IMR-90 (cell line): ENCODE measurements around the gene SOWAHD. TPM values are rescaled to one million over a fixed set of nuclear protein-coding genes. Genes with fewer than 3 reads are reported as not detected.

ENCODE experiments used
- ATAC-seq: fragments of 200-7000 bp; cut with Tn5 transposase; 2 replicates; pipeline ENCODE4 v1.9.1; 2020; ENCODE audit warnings: low read depth, mild to moderate bottlenecking, moderate library complexity
- BruUV-seq: library from RNA; stranded (reverse); fragments of 400-500 nt; replicated peaks from 2 replicates; lab custom pipeline; 2021; lab: Mats Ljungman, UMichigan
- CTCF ChIA-PET: fragments of 300-600 bp; formaldehyde crosslinking; extraction: SDS; loops from one replicate; lab custom pipeline; 2021; ENCODE audit warnings: antibody characterized with exemption; lab: Yijun Ruan, JAX
- POLR2A ChIA-PET: fragments of 300-600 bp; sonication (Branson Sonifier 250); formaldehyde crosslinking; loops from one replicate; lab custom pipeline; 2022; ENCODE audit warnings: antibody characterized with exemption; ENCODE audit not compliant: unreplicated experiment; lab: Charles Lee
- DNase-seq: peaks from one replicate; pipeline ENCODE4 v3.0.0; 2013
- H2AFZ ChIP-seq: replicated peaks from 2 replicates; pipeline ENCODE3; 2013; ENCODE audit warnings: low read length, mild to moderate bottlenecking; ENCODE audit not compliant: poor library complexity
- H2AK5ac ChIP-seq: 2 replicates; pipeline ENCODE4 v1.6.1; 2013; ENCODE audit warnings: low read depth, low read length, inconsistent platforms
- H2AK9ac ChIP-seq: replicated peaks from 2 replicates; pipeline ENCODE3; 2013; ENCODE audit warnings: mild to moderate bottlenecking, low read depth, low read length, moderate library complexity; ENCODE audit not compliant: poor library complexity
- H2BK120ac ChIP-seq: 2 replicates; pipeline ENCODE4 v1.6.1; 2013; ENCODE audit warnings: low read depth, low read length, inconsistent platforms
- H2BK15ac ChIP-seq: 3 replicates; pipeline ENCODE4 v1.6.1; 2013; ENCODE audit warnings: low read depth, low read length, inconsistent platforms
- H2BK20ac ChIP-seq: 2 replicates; pipeline ENCODE4 v1.6.1; 2013; ENCODE audit warnings: low read depth, mild to moderate bottlenecking, inconsistent platforms, low read length, moderate library complexity
- H2BK5ac ChIP-seq: 2 replicates; pipeline ENCODE4 v1.6.1; 2013; ENCODE audit warnings: mild to moderate bottlenecking, low read depth, low read length, inconsistent platforms; ENCODE audit not compliant: poor library complexity, severe bottlenecking
- H3K14ac ChIP-seq: replicated peaks from 2 replicates; pipeline ENCODE4 v1.6.1; 2013; ENCODE audit warnings: low read depth, low read length, inconsistent platforms
- H3K18ac ChIP-seq: 2 replicates; pipeline ENCODE4 v1.6.1; 2013; ENCODE audit warnings: low read depth, low read length, control low read depth
- H3K23ac ChIP-seq: 2 replicates; pipeline ENCODE4 v1.6.1; 2013; ENCODE audit warnings: low read depth, low read length, inconsistent platforms
- H3K27ac ChIP-seq: 2 replicates; pipeline ENCODE4 v1.5.1; 2013; ENCODE audit warnings: mild to moderate bottlenecking, control low read depth, low read length; ENCODE audit not compliant: insufficient read depth
- H3K27me3 ChIP-seq: 2 replicates; pipeline ENCODE4 v1.6.1; 2013; ENCODE audit warnings: low read length; ENCODE audit not compliant: control insufficient read depth, insufficient read depth
- H3K36me3 ChIP-seq: 2 replicates; pipeline ENCODE4 v1.6.1; 2013; ENCODE audit warnings: low read length, mixed read lengths; ENCODE audit not compliant: control insufficient read depth, insufficient read depth
- H3K4ac ChIP-seq: 2 replicates; pipeline ENCODE4 v1.6.1; 2013; ENCODE audit warnings: low read depth, low read length, inconsistent platforms
- H3K4me1 ChIP-seq: 2 replicates; pipeline ENCODE4 v1.6.1; 2013; ENCODE audit warnings: low read length, mixed read lengths; ENCODE audit not compliant: control insufficient read depth, insufficient read depth
- H3K4me2 ChIP-seq: 2 replicates; pipeline ENCODE4 v1.6.1; 2013; ENCODE audit warnings: low read depth, mild to moderate bottlenecking, control low read depth, low read length, moderate library complexity
- H3K4me3 ChIP-seq: 2 replicates; pipeline ENCODE4 v1.5.1; 2013; ENCODE audit warnings: low read depth, mild to moderate bottlenecking, control low read depth, low read length, moderate library complexity; ENCODE audit not compliant: insufficient read depth
- H3K56ac ChIP-seq: 2 replicates; pipeline ENCODE4 v1.6.1; 2013; ENCODE audit warnings: low read length, inconsistent platforms; ENCODE audit not compliant: insufficient read depth; ENCODE audit errors: extremely low read depth
- H3K79me1 ChIP-seq, 2 experiments: 2 replicates each; pipeline ENCODE4 v1.6.1; 2013; ENCODE audit warnings: low read length in 2 of 2, inconsistent platforms in 1 of 2, low read depth in 1 of 2
- H3K9ac ChIP-seq: 2 replicates; pipeline ENCODE4 v1.6.1; 2013; ENCODE audit warnings: low read depth, low read length, control low read depth
- H3K9me1 ChIP-seq: 2 replicates; pipeline ENCODE4 v1.6.1; 2013; ENCODE audit warnings: low read length, inconsistent platforms; ENCODE audit not compliant: insufficient read depth
- H3K9me3 ChIP-seq: 2 replicates; pipeline ENCODE4 v1.6.1; 2013; ENCODE audit warnings: low read length; ENCODE audit not compliant: control insufficient read depth, insufficient read depth
- H4K20me1 ChIP-seq: 2 replicates; pipeline ENCODE4 v1.6.1; 2013; ENCODE audit warnings: low read length, inconsistent platforms; ENCODE audit not compliant: insufficient read depth
- H4K5ac ChIP-seq: 2 replicates; pipeline ENCODE4 v1.6.1; 2013; ENCODE audit warnings: mild to moderate bottlenecking, low read depth, low read length, control low read depth
- H4K8ac ChIP-seq, 2 experiments: 2 replicates each; pipeline ENCODE4 v1.6.1; 2013; ENCODE audit warnings: low read depth in 2 of 2, low read length in 2 of 2, control low read depth in 1 of 2, inconsistent platforms in 1 of 2
- H4K91ac ChIP-seq: 2 replicates; pipeline ENCODE4 v1.6.1; 2013; ENCODE audit warnings: low read depth, low read length, inconsistent platforms; ENCODE audit not compliant: insufficient read depth
- MXI1 ChIP-seq: IDR thresholded peaks from 2 replicates; pipeline ENCODE4 v1.6.1; 2012; ENCODE audit warnings: low read depth, mild to moderate bottlenecking, low read length, moderate library complexity, borderline replicate concordance
- NFE2L2 ChIP-seq: fragments of 150-350 bp; IDR thresholded peaks from 2 replicates; pipeline ENCODE4 v1.6.1; 2016; ENCODE audit warnings: low read depth, mild to moderate bottlenecking, low read length
- WGBS, 2 experiments: methylation state at CpG; one replicate each; pipeline versions ENCODE4 v1.1.5 to v1.1.7; 2013; ENCODE audit warnings: missing lambda C conversion rate in 2 of 2; ENCODE audit not compliant: insufficient read length in 1 of 2; ENCODE audit errors: extremely low coverage in 2 of 2; 5-methylcytosine and 5-hydroxymethylcytosine counted together
- dilution Hi-C: fragments of 300-500 bp; cut with HindIII; formaldehyde crosslinking; loops from one replicate; pipeline ENCODE4 v1.14.3; 2018; ENCODE audit warnings: low sequenced_read_pairs; ENCODE audit not compliant: unreplicated experiment
- in situ Hi-C: fragments of 300-500 bp; cut with MboI; formaldehyde crosslinking; loops from 3 replicates; pipeline ENCODE4 v1.14.3; 2019; ENCODE audit warnings: low sequenced_read_pairs, inconsistent platforms, mixed read lengths
- intact Hi-C: fragments of 100-400 bp; cut with micrococcal nuclease; formaldehyde crosslinking; loops from 2 replicates; pipeline ENCODE4 v1.10.0; 2022
- polyA plus RNA-seq, 3 experiments: library from polyadenylated mRNA; depleted of rRNA; stranded (reverse); fragments of >200 nt; gene quantifications; 2 replicates each; pipeline ENCODE4 v1.2.3, GENCODE V29; 2012; ENCODE audit warnings: low replicate concordance in 1 of 3
- total RNA-seq: library from RNA; depleted of rRNA; stranded (reverse); fragments of >200 nt; gene quantifications from 2 replicates; pipeline ENCODE4 v1.2.3, GENCODE V29; 2012

Gene SOWAHD
- total and polyA plus RNA-seq, 2 of the 4 experiments (the other 2 are of a cell fraction), result 0.17 to 0.18 TPM

DNA sequence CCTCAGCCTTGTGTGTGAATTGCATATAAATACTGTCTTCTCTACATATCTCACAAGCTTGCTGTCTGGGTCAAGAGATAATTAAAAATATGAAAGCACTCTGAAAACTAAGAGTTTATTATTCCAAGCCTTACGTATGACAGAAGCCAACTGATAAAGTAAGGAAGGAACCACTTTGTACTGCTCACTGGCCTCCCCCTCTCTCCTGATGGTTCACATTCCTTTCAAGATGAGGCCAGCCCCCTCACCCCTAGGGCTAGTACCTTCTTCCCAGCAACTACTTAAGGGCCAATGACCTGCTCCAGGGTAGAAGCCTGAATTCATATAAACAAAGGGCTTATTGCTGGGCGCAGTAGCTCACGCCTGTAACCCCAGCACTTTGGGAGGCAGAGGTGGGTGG is 5.4 kb upstream of the SOWAHD start:
- no TSS peak for BruUV-seq
- in situ Hi-C loops, result no loop called here
- DNase-seq (no peak), ATAC-seq (no peak)
- Histone ChIP-seq H2BK20ac (no peak overlapping the region), H2BK15ac (no peak overlapping the region), H2BK5ac (no peak overlapping the region), H3K4me1 (peaks cover 3% of the 10 kb centered on the region), H3K9me3 (no peaks in the 10 kb centered on the region; the same call in 1 of the 2 replicates), H3K4me3 (no peak overlapping the region), H3K27ac (no peak overlapping the region), H2AFZ (no peak overlapping the region), H3K27me3 (no peaks in the 10 kb centered on the region), H2AK9ac (peak overlapping the region; percentile 1), H3K79me1 (no peaks in the 10 kb centered on the region), H3K18ac (no peak overlapping the region), H4K8ac (no peak overlapping the region), H4K91ac (no peak overlapping the region), H3K9ac (no peak overlapping the region), H3K4ac (no peak overlapping the region), H3K23ac (no peak overlapping the region), H2AK5ac (no peak overlapping the region), H3K56ac (no peak overlapping the region), H4K20me1 (no peaks in the 10 kb centered on the region), H3K14ac (no peak overlapping the region), H3K4me2 (no peak overlapping the region), H4K5ac (no peak overlapping the region), H3K36me3 (no peaks in the 10 kb centered on the region), H2BK120ac (no peak overlapping the region), H3K9me1 (no peaks in the 10 kb centered on the region)
- CTCF ChIA-PET, result interaction anchor here (0.9 to 1.0 kb wide), 2 partner anchors 8 to 9 kb away, joined by 3 read pairs; no protein-coding TSS in a partner anchor
- no CpG with 5 or more reads among the region's 3 CpGs for WGBS, 2 experiments
- POLR2A ChIA-PET, result no interaction called here
- no peak for TF ChIP-seq NFE2L2
- no peak for TF ChIP-seq MXI1
- dilution Hi-C loops, result no loop called here
- intact Hi-C loops, result loop anchor here (10.0 kb wide), 1 partner anchor 58 kb away; the partner anchor contains the start of gene SEPTIN6
